ENCODE data around the gene NTM. TPM values are rescaled to one million over a fixed set of nuclear protein-coding genes. Genes with fewer than 3 reads are reported as not detected.

Gene NTM
- total RNA-seq, 1 experiment from 2014 or later: not detected

DNA sequence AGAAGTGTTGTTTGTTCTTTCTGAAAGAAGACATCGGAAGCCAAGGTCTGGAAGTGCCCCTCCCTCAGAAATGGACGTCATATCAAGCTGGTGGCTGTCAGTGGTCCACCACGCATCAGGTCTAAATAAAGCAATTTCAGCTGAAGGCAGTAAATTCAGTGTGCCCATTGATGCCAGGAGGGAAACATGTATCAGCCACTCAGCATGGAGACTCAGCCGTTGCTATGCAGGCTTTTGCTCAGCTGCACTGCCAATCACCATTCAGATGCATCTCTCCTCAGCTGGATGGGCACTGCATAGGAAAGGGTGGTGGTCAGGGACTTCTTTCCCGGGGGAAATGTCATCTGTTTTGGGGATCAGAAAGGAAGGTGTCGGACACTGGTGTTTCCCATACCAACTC, 878.2 kb downstream of the NTM start:
- RAD21 ChIA-PET (ENCODE audit: low non-redundant PET in 1 of 2, low total read pairs in 2 of 2, uncharacterized antibody in 2 of 2, unreplicated experiment in 2 of 2): no interaction called here
- Histone ChIP-seq H2AFZ (ENCODE audit: low read depth, low read length, poor library complexity, severe bottlenecking) (no peak overlapping the region), H3K27me3 (ENCODE audit: insufficient read depth, low read length) (no peaks in the 10 kb centered on the region), H3K4me2 (ENCODE audit: low read length) (no peak overlapping the region), H4K20me1 (ENCODE audit: insufficient read depth) (no peaks in the 10 kb centered on the region), H3K36me3 (ENCODE audit: control insufficient read depth in 1 of 2, insufficient read depth in 2 of 2, low read length in 2 of 2) (no peaks in the 10 kb centered on the region), H3K9me2 (ENCODE audit: insufficient read depth) (no peaks in the 10 kb centered on the region), H3K9ac (ENCODE audit: low read length) (no peak overlapping the region), H3K4me1 (ENCODE audit: control insufficient read depth in 1 of 2, insufficient read depth in 2 of 2, low read length in 2 of 2) (no peaks in the 10 kb centered on the region), H3K27ac (ENCODE audit: low read depth, low read length) (no peak overlapping the region), H3K9me3 (ENCODE audit: control insufficient read depth in 1 of 2, insufficient read depth in 1 of 2, low read depth in 1 of 2, low read length in 2 of 2) (peaks cover 2 to 29% of the 10 kb centered on the region in 2 experiments; a peak in 2 of 4 replicates), H3K4me3 (replicated peaks in 1 of 2; ENCODE audit: low read depth in 1 of 2, low read length in 2 of 2) (no peak overlapping the region), H3K79me2 (ENCODE audit: insufficient read depth, low read length) (no peaks in the 10 kb centered on the region)
- intact Hi-C loops (cut with micrococcal nuclease): no loop called here
- no TSS peak for BruUV-seq (replicated peaks)
- TF ChIP-seq, protein P1, sequence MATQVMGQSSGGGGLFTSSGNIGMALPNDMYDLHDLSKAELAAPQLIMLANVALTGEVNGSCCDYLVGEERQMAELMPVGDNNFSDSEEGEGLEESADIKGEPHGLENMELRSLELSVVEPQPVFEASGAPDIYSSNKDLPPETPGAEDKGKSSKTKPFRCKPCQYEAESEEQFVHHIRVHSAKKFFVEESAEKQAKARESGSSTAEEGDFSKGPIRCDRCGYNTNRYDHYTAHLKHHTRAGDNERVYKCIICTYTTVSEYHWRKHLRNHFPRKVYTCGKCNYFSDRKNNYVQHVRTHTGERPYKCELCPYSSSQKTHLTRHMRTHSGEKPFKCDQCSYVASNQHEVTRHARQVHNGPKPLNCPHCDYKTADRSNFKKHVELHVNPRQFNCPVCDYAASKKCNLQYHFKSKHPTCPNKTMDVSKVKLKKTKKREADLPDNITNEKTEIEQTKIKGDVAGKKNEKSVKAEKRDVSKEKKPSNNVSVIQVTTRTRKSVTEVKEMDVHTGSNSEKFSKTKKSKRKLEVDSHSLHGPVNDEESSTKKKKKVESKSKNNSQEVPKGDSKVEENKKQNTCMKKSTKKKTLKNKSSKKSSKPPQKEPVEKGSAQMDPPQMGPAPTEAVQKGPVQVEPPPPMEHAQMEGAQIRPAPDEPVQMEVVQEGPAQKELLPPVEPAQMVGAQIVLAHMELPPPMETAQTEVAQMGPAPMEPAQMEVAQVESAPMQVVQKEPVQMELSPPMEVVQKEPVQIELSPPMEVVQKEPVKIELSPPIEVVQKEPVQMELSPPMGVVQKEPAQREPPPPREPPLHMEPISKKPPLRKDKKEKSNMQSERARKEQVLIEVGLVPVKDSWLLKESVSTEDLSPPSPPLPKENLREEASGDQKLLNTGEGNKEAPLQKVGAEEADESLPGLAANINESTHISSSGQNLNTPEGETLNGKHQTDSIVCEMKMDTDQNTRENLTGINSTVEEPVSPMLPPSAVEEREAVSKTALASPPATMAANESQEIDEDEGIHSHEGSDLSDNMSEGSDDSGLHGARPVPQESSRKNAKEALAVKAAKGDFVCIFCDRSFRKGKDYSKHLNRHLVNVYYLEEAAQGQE (IDR thresholded peaks at IDR 0.05; ENCODE audit: low read depth): no peak
- TF ChIP-seq CBX3 (IDR thresholded peaks at IDR 0.05; ENCODE audit: low read depth): no peak
- no peak for TF ChIP-seq RAD21 (IDR thresholded peaks at IDR 0.05; ENCODE audit: low read depth)
- CTCF ChIA-PET: no interaction called here
- no peak for ATAC-seq
- POLR2A ChIA-PET: no interaction called here
- no peak for DNase-seq (ENCODE audit: low read depth, low spot score)

DNA sequence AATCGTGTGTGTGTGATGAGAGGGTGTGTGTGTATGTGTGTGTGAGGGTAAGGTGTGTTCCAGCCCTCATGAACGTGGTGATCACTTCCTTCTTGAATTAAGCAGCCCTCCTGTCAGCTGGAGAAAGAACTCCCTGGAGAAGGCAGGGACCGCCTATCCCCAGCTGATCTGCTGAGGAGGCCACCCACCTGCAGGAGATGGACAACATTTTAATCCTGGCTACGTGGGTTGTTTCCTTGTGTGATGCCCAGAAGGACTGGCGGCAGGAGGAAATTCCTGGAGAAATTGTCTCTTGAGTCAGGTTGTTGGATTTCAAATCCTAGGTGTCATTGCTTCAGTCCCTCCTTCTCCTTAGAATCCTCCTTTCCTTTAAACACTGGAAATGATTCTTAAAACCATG, 878.8 kb downstream of the NTM start:
- TF ChIP-seq, protein P2, sequence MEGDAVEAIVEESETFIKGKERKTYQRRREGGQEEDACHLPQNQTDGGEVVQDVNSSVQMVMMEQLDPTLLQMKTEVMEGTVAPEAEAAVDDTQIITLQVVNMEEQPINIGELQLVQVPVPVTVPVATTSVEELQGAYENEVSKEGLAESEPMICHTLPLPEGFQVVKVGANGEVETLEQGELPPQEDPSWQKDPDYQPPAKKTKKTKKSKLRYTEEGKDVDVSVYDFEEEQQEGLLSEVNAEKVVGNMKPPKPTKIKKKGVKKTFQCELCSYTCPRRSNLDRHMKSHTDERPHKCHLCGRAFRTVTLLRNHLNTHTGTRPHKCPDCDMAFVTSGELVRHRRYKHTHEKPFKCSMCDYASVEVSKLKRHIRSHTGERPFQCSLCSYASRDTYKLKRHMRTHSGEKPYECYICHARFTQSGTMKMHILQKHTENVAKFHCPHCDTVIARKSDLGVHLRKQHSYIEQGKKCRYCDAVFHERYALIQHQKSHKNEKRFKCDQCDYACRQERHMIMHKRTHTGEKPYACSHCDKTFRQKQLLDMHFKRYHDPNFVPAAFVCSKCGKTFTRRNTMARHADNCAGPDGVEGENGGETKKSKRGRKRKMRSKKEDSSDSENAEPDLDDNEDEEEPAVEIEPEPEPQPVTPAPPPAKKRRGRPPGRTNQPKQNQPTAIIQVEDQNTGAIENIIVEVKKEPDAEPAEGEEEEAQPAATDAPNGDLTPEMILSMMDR (IDR thresholded peaks at IDR 0.05 in 2 of 3, conservative IDR thresholded peaks at IDR 0.05 in 1 of 3; ENCODE audit: borderline replicate concordance in 1 of 3, insufficient read depth in 1 of 3, low read depth in 2 of 3, low read length in 2 of 3): no peak
- TF ChIP-seq POLR2AphosphoS5 (IDR thresholded peaks at IDR 0.05; ENCODE audit: low read depth, low read length): no peak
- TF ChIP-seq EZH2phosphoT487 (IDR thresholded peaks at IDR 0.05; ENCODE audit: borderline replicate concordance): no peak
- no peak for TF ChIP-seq EZH2 (IDR thresholded peaks at IDR 0.05)
- TF ChIP-seq ZNF274 (IDR thresholded peaks at IDR 0.05; ENCODE audit: low read depth, low read length): no peak
- POLR2A ChIA-PET: no interaction called here
- H3K9me3 ChIP-seq (ENCODE audit: control insufficient read depth in 1 of 2, insufficient read depth in 1 of 2, low read depth in 1 of 2, low read length in 2 of 2): peaks cover 0 to 26% of the 10 kb centered on the region in 2 experiments; a peak in 2 of 4 replicates
- no peak overlapping the region for H3K4me3 ChIP-seq (replicated peaks in 1 of 2; ENCODE audit: low read depth in 1 of 2, low read length in 2 of 2)
- H3K9me2 ChIP-seq (ENCODE audit: insufficient read depth): no peaks in the 10 kb centered on the region
- H3K79me2 ChIP-seq (ENCODE audit: insufficient read depth, low read length): no peaks in the 10 kb centered on the region
- CTCF ChIA-PET: no interaction called here
- no peaks in the 10 kb centered on the region for H3K36me3 ChIP-seq (ENCODE audit: control insufficient read depth in 1 of 2, insufficient read depth in 2 of 2, low read length in 2 of 2)
- no peaks in the 10 kb centered on the region for H3K27me3 ChIP-seq (ENCODE audit: insufficient read depth, low read length)
- H3K27ac ChIP-seq (ENCODE audit: low read depth, low read length): no peak overlapping the region
- no peaks in the 10 kb centered on the region for H4K20me1 ChIP-seq (ENCODE audit: insufficient read depth)
- RAD21 ChIA-PET (ENCODE audit: low non-redundant PET in 1 of 2, low total read pairs in 2 of 2, uncharacterized antibody in 2 of 2, unreplicated experiment in 2 of 2): no interaction called here
- no TSS peak for BruUV-seq (replicated peaks)
- H3K9ac ChIP-seq (ENCODE audit: low read length): no peak overlapping the region
- ATAC-seq: no peak
- H2AFZ ChIP-seq (ENCODE audit: low read depth, low read length, poor library complexity, severe bottlenecking): no peak overlapping the region
- H3K4me1 ChIP-seq (ENCODE audit: control insufficient read depth in 1 of 2, insufficient read depth in 2 of 2, low read length in 2 of 2): no peaks in the 10 kb centered on the region
- no peak overlapping the region for H3K4me2 ChIP-seq (ENCODE audit: low read length)
- intact Hi-C loops (cut with micrococcal nuclease): no loop called here
- no peak for DNase-seq (ENCODE audit: low read depth, low spot score)

All from HCT116 (cell line).